ENCODE data around the gene MEF2C.
A peak's percentile ranks its signal among the peaks of the same experiment; 100 is the strongest.

MEF2C gene

GRCh38 chr5:88878976-88879375, 4.0 kb downstream of the MEF2C start:
- no peak for TF ChIP-seq Cebpa-rat (IDR thresholded peaks at IDR 0.05)
- Histone ChIP-seq H3K4me1 (peaks cover 47% of the 10 kb centered on the region), H3K4me3 (peak overlapping the region; percentile 86), H3K27ac (peak overlapping the region; percentile 44), H3K9ac (peak overlapping the region; percentile 40; the same call in 1 of the 2 replicates), H3K27me3 (no peaks in the 10 kb centered on the region), H3K36me3 (0 out of 2 replicates have a peak, but pooled peaks cover 12% of the 10 kb centered on the region), H3K4me2 (peak overlapping the region; percentile 80), H3K9me3 (no peaks in the 10 kb centered on the region), H4K20me1 (peaks cover 85% of the 10 kb centered on the region)

- Histone ChIP-seq H3K9me3 (no peaks in the 10 kb centered on the region), H3K36me3 (peaks cover 18% of the 10 kb centered on the region; the same call in 1 of the 2 replicates), H3K4me3 (peak overlapping the region; percentile 86), H3K4me1 (peaks cover 57% of the 10 kb centered on the region), H3K9ac (peak overlapping the region; percentile 56; the same call in 1 of the 2 replicates), H4K20me1 (peaks cover 97% of the 10 kb centered on the region), H3K27me3 (no peaks in the 10 kb centered on the region), H3K27ac (peak overlapping the region; percentile 5; the same call in 1 of the 2 replicates), H3K4me2 (peak overlapping the region; percentile 80)
- no peak for TF ChIP-seq Cebpa-rat (IDR thresholded peaks at IDR 0.05)
Measured at GRCh38 chr5:88877826-88878225, 5.2 kb downstream of the MEF2C start.

- peak overlapping the region; percentile 80 for H3K4me2 ChIP-seq
- peaks cover 62% of the 10 kb centered on the region for H3K4me1 ChIP-seq
- H3K27ac ChIP-seq, result no peak overlapping the region
- H3K27me3 ChIP-seq, result no peaks in the 10 kb centered on the region
- no peak for TF ChIP-seq Cebpa-rat (IDR thresholded peaks at IDR 0.05)
- H4K20me1 ChIP-seq, result peaks cover 100% of the 10 kb centered on the region
- peaks cover 22% of the 10 kb centered on the region; the same call in 1 of the 2 replicates for H3K36me3 ChIP-seq
- H3K4me3 ChIP-seq, result peak overlapping the region; percentile 57
- H3K9me3 ChIP-seq, result no peaks in the 10 kb centered on the region
- peak overlapping the region; percentile 52 for H3K9ac ChIP-seq
Measured at GRCh38 chr5:88876714-88877113, 6.3 kb downstream of the MEF2C start.

- Histone ChIP-seq H4K20me1 (peaks cover 100% of the 10 kb centered on the region), H3K4me3 (peak overlapping the region; percentile 57), H3K27me3 (no peaks in the 10 kb centered on the region), H3K27ac (peak overlapping the region; percentile 40), H3K4me2 (peak overlapping the region; percentile 80), H3K36me3 (peaks cover 32% of the 10 kb centered on the region; the same call in 1 of the 2 replicates), H3K4me1 (peaks cover 62% of the 10 kb centered on the region), H3K9me3 (no peaks in the 10 kb centered on the region; the same call in 1 of the 2 replicates), H3K9ac (peak overlapping the region; percentile 52)
- TF ChIP-seq Cebpa-rat (IDR thresholded peaks at IDR 0.05), result no peak
Measured at GRCh38 chr5:88875341-88876234, 7.4 kb downstream of the MEF2C start.

- Histone ChIP-seq H3K4me1 (peaks cover 60% of the 10 kb centered on the region), H3K27ac (peak overlapping the region; percentile 27; the same call in 1 of the 2 replicates), H3K36me3 (peaks cover 34% of the 10 kb centered on the region), H3K9ac (peak overlapping the region; percentile 40; the same call in 1 of the 2 replicates), H3K4me3 (peak overlapping the region; percentile 35), H3K27me3 (no peaks in the 10 kb centered on the region), H3K4me2 (peak overlapping the region; percentile 71), H4K20me1 (peaks cover 97% of the 10 kb centered on the region), H3K9me3 (no peaks in the 10 kb centered on the region; the same call in 1 of the 2 replicates)
- no peak for TF ChIP-seq Cebpa-rat (IDR thresholded peaks at IDR 0.05)
Measured at GRCh38 chr5:88873447-88873846, 9.5 kb downstream of the MEF2C start.

GRCh38 chr5:88872971-88873370, 10.0 kb downstream of the MEF2C start:
- Histone ChIP-seq H3K9me3 (no peaks in the 10 kb centered on the region; the same call in 1 of the 2 replicates), H3K27me3 (no peaks in the 10 kb centered on the region), H3K36me3 (peaks cover 39% of the 10 kb centered on the region), H4K20me1 (peaks cover 97% of the 10 kb centered on the region), H3K4me3 (peak overlapping the region; percentile 35), H3K27ac (peak overlapping the region; percentile 27; the same call in 1 of the 2 replicates), H3K4me2 (peak overlapping the region; percentile 71), H3K9ac (0 out of 2 replicates have a peak overlapping the region, but pooled peaks have one; percentile 40), H3K4me1 (peaks cover 55% of the 10 kb centered on the region)
- TF ChIP-seq Cebpa-rat (IDR thresholded peaks at IDR 0.05), result no peak

GRCh38 chr5:88870285-88870684, 12.7 kb downstream of the MEF2C start:
- Histone ChIP-seq H3K36me3 (peaks cover 54% of the 10 kb centered on the region), H3K27ac (no peak overlapping the region), H3K4me3 (no peak overlapping the region), H3K9ac (no peak overlapping the region), H3K9me3 (no peaks in the 10 kb centered on the region; the same call in 1 of the 2 replicates), H3K27me3 (no peaks in the 10 kb centered on the region), H3K4me2 (peak overlapping the region; percentile 11; the same call in 1 of the 2 replicates), H3K4me1 (peaks cover 28% of the 10 kb centered on the region), H4K20me1 (peaks cover 97% of the 10 kb centered on the region)
- no peak for TF ChIP-seq Cebpa-rat (IDR thresholded peaks at IDR 0.05)

- Histone ChIP-seq H3K4me3 (no peak overlapping the region), H3K4me1 (peaks cover 12% of the 10 kb centered on the region), H3K36me3 (peaks cover 69% of the 10 kb centered on the region), H3K9me3 (no peaks in the 10 kb centered on the region; the same call in 1 of the 2 replicates), H4K20me1 (peaks cover 97% of the 10 kb centered on the region), H3K27ac (no peak overlapping the region), H3K27me3 (no peaks in the 10 kb centered on the region), H3K9ac (no peak overlapping the region), H3K4me2 (no peak overlapping the region)
- TF ChIP-seq Cebpa-rat (IDR thresholded peaks at IDR 0.05), result no peak
Measured at GRCh38 chr5:88868468-88869068, 14.4 kb downstream of the MEF2C start.

- Histone ChIP-seq H3K4me2 (no peak overlapping the region), H3K27me3 (no peaks in the 10 kb centered on the region), H3K9me3 (peaks cover 5% of the 10 kb centered on the region; the same call in 1 of the 2 replicates), H3K36me3 (peaks cover 71% of the 10 kb centered on the region), H3K9ac (no peak overlapping the region), H3K4me1 (peaks cover 3% of the 10 kb centered on the region), H3K27ac (no peak overlapping the region), H4K20me1 (peaks cover 97% of the 10 kb centered on the region), H3K4me3 (no peak overlapping the region)
- TF ChIP-seq Cebpa-rat (IDR thresholded peaks at IDR 0.05), result no peak
Measured at GRCh38 chr5:88867638-88868037, 15.3 kb downstream of the MEF2C start.
